H1 (cell line): Measurements from ENCODE around the gene SLC16A5. TPM values are rescaled to one million over a fixed set of nuclear protein-coding genes. Genes with fewer than 3 reads are reported as not detected.

Experiments used
- CTCF ChIA-PET: fragments of 300-600 bp; sonication (Branson Sonifier 250); formaldehyde crosslinking; loops from one replicate; lab custom pipeline; 2021; ENCODE audit not compliant: partially characterized antibody; lab: Charles Lee
- POLR2A ChIA-PET: fragments of 300-600 bp; sonication (Branson Sonifier 250); formaldehyde crosslinking; loops from one replicate; lab custom pipeline; 2021; ENCODE audit warnings: inconsistent platforms; ENCODE audit not compliant: partially characterized antibody; lab: Charles Lee
- DNase-seq, 2 experiments: peaks; one replicate each; pipeline versions ENCODE4 v3.0.0 to v3.0.0-alpha.2; 2010 to 2022; ENCODE audit warnings: low spot score in 2 of 2, low read depth in 1 of 2, mixed read lengths in 1 of 2
- FAIRE-seq: peaks from 2 replicates; lab custom pipeline; 2011; peaks lifted over from hg19 to GRCh38; lab: Jason Lieb, UNC
- H2AFZ ChIP-seq: 2 replicates; pipeline ENCODE4 v1.8.1; 2012; ENCODE audit warnings: low read length, inconsistent platforms
- H2AK5ac ChIP-seq: 2 replicates; pipeline ENCODE4 v1.6.1; 2013; ENCODE audit warnings: low read depth, low read length
- H2BK120ac ChIP-seq: replicated peaks from 2 replicates; pipeline ENCODE3; 2013; ENCODE audit warnings: low read depth, low read length, inconsistent platforms
- H2BK12ac ChIP-seq: 2 replicates; pipeline ENCODE4 v1.6.1; 2013; ENCODE audit warnings: low read depth, low read length
- H2BK15ac ChIP-seq: 2 replicates; pipeline ENCODE4 v1.6.1; 2013; ENCODE audit warnings: low read length
- H2BK20ac ChIP-seq: 2 replicates; pipeline ENCODE4 v1.6.1; 2013; ENCODE audit warnings: low read length
- H2BK5ac ChIP-seq: 2 replicates; pipeline ENCODE4 v1.6.1; 2013; ENCODE audit warnings: low read depth, low read length
- H3K14ac ChIP-seq: 2 replicates; pipeline ENCODE4 v1.6.1; 2013; ENCODE audit warnings: inconsistent platforms; ENCODE audit not compliant: insufficient read length
- H3K18ac ChIP-seq: 2 replicates; pipeline ENCODE4 v1.6.1; 2013; ENCODE audit warnings: low read length; ENCODE audit errors: extremely low read depth
- H3K23ac ChIP-seq: 2 replicates; pipeline ENCODE4 v1.6.1; 2013; ENCODE audit warnings: inconsistent platforms; ENCODE audit not compliant: insufficient read length
- H3K23me2 ChIP-seq: 2 replicates; pipeline ENCODE4 v1.6.1; 2013; ENCODE audit warnings: low read depth, low read length
- H3K27ac ChIP-seq: 2 replicates; pipeline ENCODE4 v1.6.1; 2011; ENCODE audit warnings: low read depth, low read length, inconsistent platforms
- H3K27me3 ChIP-seq, 4 experiments: replicated peaks in 1 of 4; 1 replicate in 1 of 4; 2 replicates in 3 of 4; pipeline versions ENCODE4 v1.6.1 to v1.8.1; 2011 to 2013; ENCODE audit warnings: low read length in 3 of 4, mild to moderate bottlenecking in 3 of 4, inconsistent platforms in 2 of 4, mixed read lengths in 2 of 4, moderate library complexity in 1 of 4; ENCODE audit not compliant: control insufficient read depth in 3 of 4, insufficient read depth in 3 of 4; ENCODE audit errors: extremely low read depth in 1 of 4
- H3K36me3 ChIP-seq, 4 experiments: 2 replicates each; pipeline versions ENCODE4 v1.6.1 to v1.8.1; 2011 to 2013; ENCODE audit warnings: mild to moderate bottlenecking in 4 of 4, low read length in 3 of 4, moderate library complexity in 2 of 4, control low read depth in 1 of 4, inconsistent platforms in 1 of 4; ENCODE audit not compliant: insufficient read depth in 4 of 4, control insufficient read depth in 2 of 4
- H3K4ac ChIP-seq: replicated peaks from 2 replicates; pipeline ENCODE3; 2013; ENCODE audit warnings: low read length, low read depth, mixed read lengths, inconsistent platforms; ENCODE audit not compliant: insufficient read length
- H3K4me1 ChIP-seq, 4 experiments: replicated peaks in 1 of 4; 1 replicate in 1 of 4; 2 replicates in 3 of 4; pipeline versions ENCODE4 v1.6.1 to v1.8.1; 2011 to 2013; ENCODE audit warnings: low read length in 3 of 4, inconsistent platforms in 2 of 4, mixed read lengths in 1 of 4; ENCODE audit not compliant: insufficient read depth in 4 of 4, control insufficient read depth in 3 of 4
- H3K4me2 ChIP-seq, 2 experiments: 2 replicates each; pipeline versions ENCODE4 v1.6.1 to v1.8.1; 2011 to 2013; ENCODE audit warnings: low read depth in 2 of 2, low read length in 2 of 2, control low read depth in 1 of 2, inconsistent platforms in 1 of 2, mild to moderate bottlenecking in 1 of 2; ENCODE audit not compliant: insufficient read depth in 1 of 2
- H3K4me3 ChIP-seq, 4 experiments: fragments of 200-600, 300-600 bp in 1 of 4; sonication (generic), shearing (Covaris generic), sonication (Bioruptor Twin) in 1 of 4; 2 replicates each; pipeline versions ENCODE4 v1.5.1 to v1.8.1; 2011 to 2016; ENCODE audit warnings: low read length in 4 of 4, low read depth in 3 of 4, control low read depth in 2 of 4, inconsistent platforms in 2 of 4, mild to moderate bottlenecking in 2 of 4, mixed read lengths in 1 of 4, moderate library complexity in 1 of 4; ENCODE audit not compliant: insufficient read depth in 2 of 4; ENCODE audit errors: extremely low read depth in 1 of 4
- H3K56ac ChIP-seq: replicated peaks from 2 replicates; pipeline ENCODE3; 2013; ENCODE audit warnings: low read depth, mild to moderate bottlenecking, mixed read lengths, low read length, inconsistent platforms; ENCODE audit not compliant: insufficient read length
- H3K79me1 ChIP-seq: 2 replicates; pipeline ENCODE4 v1.6.1; 2013; ENCODE audit warnings: low read depth, low read length, control low read depth
- H3K79me2 ChIP-seq, 2 experiments: 2 replicates each; pipeline versions ENCODE4 v1.6.1 to v1.8.1; 2012 to 2013; ENCODE audit warnings: low read length in 2 of 2, mild to moderate bottlenecking in 2 of 2, inconsistent platforms in 1 of 2; ENCODE audit not compliant: insufficient read depth in 2 of 2, control insufficient read depth in 1 of 2
- H3K9ac ChIP-seq, 4 experiments: replicated peaks in 1 of 4; 1 replicate in 1 of 4; 2 replicates in 3 of 4; pipeline versions ENCODE4 v1.6.1 to v1.8.1; 2011 to 2013; ENCODE audit warnings: low read depth in 3 of 4, low read length in 3 of 4, control low read depth in 2 of 4, mild to moderate bottlenecking in 2 of 4, moderate library complexity in 2 of 4, inconsistent platforms in 1 of 4; ENCODE audit errors: extremely low read depth in 1 of 4
- H3K9me3 ChIP-seq, 2 experiments: 2 replicates each; pipeline versions ENCODE4 v1.6.1 to v1.8.1; 2012 to 2013; ENCODE audit warnings: mild to moderate bottlenecking in 2 of 2, moderate library complexity in 2 of 2, control low read depth in 1 of 2, inconsistent platforms in 1 of 2, low read depth in 1 of 2, low read length in 1 of 2, mixed read lengths in 1 of 2; ENCODE audit not compliant: insufficient read depth in 2 of 2
- H4K20me1 ChIP-seq, 2 experiments: replicated peaks in 1 of 2; 2 replicates each; pipeline versions ENCODE3 to v1.8.1; 2011 to 2013; ENCODE audit warnings: inconsistent platforms in 2 of 2, low read length in 2 of 2, mild to moderate bottlenecking in 1 of 2; ENCODE audit not compliant: insufficient read depth in 2 of 2, control insufficient read depth in 1 of 2
- H4K5ac ChIP-seq: 2 replicates; pipeline ENCODE4 v1.6.1; 2013; ENCODE audit warnings: low read length, low read depth, mixed read lengths, inconsistent platforms; ENCODE audit not compliant: insufficient read length
- H4K8ac ChIP-seq: 2 replicates; pipeline ENCODE4 v1.8.0; 2013; ENCODE audit warnings: mild to moderate bottlenecking, moderate library complexity, low read length, inconsistent platforms; ENCODE audit not compliant: insufficient read depth; ENCODE audit errors: extremely low read depth
- H4K91ac ChIP-seq: replicated peaks from 2 replicates; pipeline ENCODE3; 2013; ENCODE audit warnings: low read length, mixed read lengths, inconsistent platforms; ENCODE audit not compliant: insufficient read length
- ASH2L ChIP-seq: fragments of 200-600, 300-600 bp; sonication (generic); IDR thresholded peaks from one replicate; pipeline ENCODE4 v1.7.1; 2017; ENCODE audit warnings: low read length
- BCL11A ChIP-seq, 2 experiments: IDR thresholded peaks; one replicate each; pipeline ENCODE4 v1.6.1; 2011; ENCODE audit warnings: low read depth in 2 of 2, low read length in 2 of 2, mild to moderate bottlenecking in 2 of 2
- GABPA ChIP-seq: IDR thresholded peaks from 2 replicates; pipeline ENCODE4 v1.6.1; 2011; ENCODE audit warnings: mild to moderate bottlenecking, low read length, moderate library complexity, borderline replicate concordance; ENCODE audit not compliant: insufficient read depth
- POLR2AphosphoS5 ChIP-seq: IDR thresholded peaks from 2 replicates; pipeline ENCODE4 v1.6.1; 2011; ENCODE audit warnings: low read depth, low read length
- SAP30 ChIP-seq: fragments of 300-600 bp; sonication (generic); IDR thresholded peaks from 2 replicates; pipeline ENCODE4 v1.7.1; 2012; ENCODE audit warnings: low read length, moderate library complexity, mild to moderate bottlenecking, inconsistent platforms; ENCODE audit not compliant: insufficient read depth, insufficient replicate concordance
- SIN3A ChIP-seq, 2 experiments: IDR thresholded peaks in 1 of 2; conservative IDR thresholded peaks in 1 of 2; 2 replicates each; pipeline ENCODE4 v1.6.1; 2011 to 2012; ENCODE audit warnings: low read length in 2 of 2, improper control_type of control experiment in 1 of 2, low read depth in 1 of 2, mild to moderate bottlenecking in 1 of 2
- WGBS, 2 experiments: shearing (Covaris generic) in 1 of 2; methylation state at CpG; one replicate each; pipeline versions ENCODE4 v1.1.6 to v1.1.7; 2013 to 2015; ENCODE audit warnings: low lambda C conversion rate in 2 of 2, mixed read lengths in 2 of 2, inconsistent platforms in 1 of 2, low coverage in 1 of 2, missing lambda C conversion rate in 1 of 2; ENCODE audit not compliant: insufficient replicate concordance in 2 of 2, insufficient coverage in 1 of 2, insufficient read length in 1 of 2; ENCODE audit errors: extremely low coverage in 1 of 2, missing lambda C conversion rate in 1 of 2; 5-methylcytosine and 5-hydroxymethylcytosine counted together
- polyA plus RNA-seq, 7 experiments: library from polyadenylated mRNA; depleted of rRNA in 3 of 7; stranded (reverse) in 5 of 7; unstranded in 2 of 7; fragments of >200 nt in 5 of 7; fragments of 200-250 nt in 2 of 7; gene quantifications; 1 replicate in 5 of 7; 2 replicates in 1 of 7; 4 replicates in 1 of 7; pipeline versions ENCODE4 v1.2.1 to v1.2.3, GENCODE V29; 2011 to 2013; ENCODE audit warnings: missing spikeins in 2 of 7, mixed read lengths in 2 of 7
- total RNA-seq: library from RNA; stranded (reverse); fragmentation: NEBNext Ultra II Directional; extraction: Animal tissue kit (Norgen Biotek cat#: 25700); gene quantifications from 2 replicates; pipeline ENCODE4 v1.2.1, GENCODE V29; 2021
- TF ChIP-seq, protein P1 (sequence below): IDR thresholded peaks from 2 replicates; pipeline ENCODE4 v1.6.1; 2011; ENCODE audit warnings: low read length, improper control_type of control experiment

SLC16A5 gene
- total and polyA plus RNA-seq, 2 of the 8 experiments (the other 6 are each of a cell fraction or from before 2014, with no cell fraction given) = 17.1 to 34.7 TPM

DNA sequence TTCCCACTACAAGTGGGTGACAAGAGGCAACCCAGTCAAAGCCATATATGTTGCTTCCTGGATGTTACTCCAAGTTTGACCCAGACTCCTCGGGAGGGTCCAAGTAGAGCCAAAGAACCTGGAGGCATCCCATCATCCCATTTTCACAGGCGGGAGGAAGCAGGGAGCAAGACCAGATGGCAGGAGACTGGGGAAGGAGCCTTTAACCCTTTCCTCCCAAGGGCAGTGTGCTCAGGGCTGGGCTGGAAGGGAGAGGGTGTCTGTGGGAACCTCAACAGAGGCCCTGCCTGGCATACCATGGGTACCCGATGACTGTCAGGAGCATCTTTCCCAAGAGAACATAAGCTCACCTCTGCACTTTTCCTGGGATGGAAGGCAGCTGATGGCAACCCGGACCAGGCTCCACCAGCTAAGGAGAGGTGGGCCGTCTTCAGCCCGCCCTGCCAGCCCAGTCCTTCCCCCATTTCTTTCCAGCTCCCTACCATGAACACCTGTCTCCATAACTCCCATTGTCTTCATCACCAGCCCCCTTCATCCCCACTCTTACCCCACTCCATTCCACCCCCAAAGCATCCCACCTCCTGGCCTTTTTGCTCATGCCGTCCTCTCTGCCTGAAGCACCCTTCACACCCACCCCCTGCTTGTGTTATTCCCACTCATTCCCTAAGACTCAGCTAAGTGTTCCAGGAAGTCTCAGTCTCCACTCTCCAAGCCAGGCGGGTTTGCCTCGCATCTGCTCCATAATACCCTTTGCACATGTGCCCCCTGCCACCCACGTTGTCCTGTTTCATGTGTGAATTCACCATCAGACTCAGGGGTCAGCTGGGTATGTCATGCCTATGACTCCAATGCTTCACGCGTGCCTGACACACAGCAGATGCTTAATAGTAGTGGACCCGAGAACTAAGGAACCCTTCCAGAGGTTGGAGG, 5.9 kb upstream of the SLC16A5 start:
- Histone ChIP-seq H3K79me2 (no peaks in the 10 kb centered on the region), H3K14ac (no peak overlapping the region), H3K4me3 (no peak overlapping the region), H3K27ac (no peak overlapping the region), H3K27me3 (no peaks in the 10 kb centered on the region), H3K9me3 (no peaks in the 10 kb centered on the region), H3K4me2 (no peak overlapping the region), H2AK5ac (0 out of 2 replicates have a peak overlapping the region, but pooled peaks have one; percentile 68), H2BK120ac (no peak overlapping the region), H3K4me1 (peaks cover 0 to 17% (median 14%) of the 10 kb centered on the region in 4 experiments; a peak in 6 of 7 replicates), H2BK20ac (peak overlapping the region; percentile 66; the same call in 1 of the 2 replicates), H4K91ac (peak overlapping the region; percentile 1), H3K36me3 (no peaks in the 10 kb centered on the region), H3K79me1 (no peaks in the 10 kb centered on the region), H3K23ac (no peak overlapping the region), H3K23me2 (peaks cover 3% of the 10 kb centered on the region; the same call in 1 of the 2 replicates), H2BK12ac (peak overlapping the region; percentile 75), H3K18ac (no peak overlapping the region), H3K4ac (no peak overlapping the region), H3K9ac (no peak overlapping the region), H4K20me1 (no peaks in the 10 kb centered on the region), H4K5ac (no peak overlapping the region), H3K56ac (no peak overlapping the region), H4K8ac (0 out of 2 replicates have a peak overlapping the region, but pooled peaks have one; percentile 38), H2BK15ac (0 out of 2 replicates have a peak overlapping the region, but pooled peaks have one; percentile 88), H2BK5ac (no peak overlapping the region), H2AFZ (no peak overlapping the region)
- POLR2A ChIA-PET = interaction anchor here (0.5 to 1.3 kb wide), 6 partner anchors 23 to 242 kb away, joined by 3 to 5 read pairs (median 4); partner anchors contain the start of genes MRPL58 and NT5C
- TF ChIP-seq, protein P1, sequence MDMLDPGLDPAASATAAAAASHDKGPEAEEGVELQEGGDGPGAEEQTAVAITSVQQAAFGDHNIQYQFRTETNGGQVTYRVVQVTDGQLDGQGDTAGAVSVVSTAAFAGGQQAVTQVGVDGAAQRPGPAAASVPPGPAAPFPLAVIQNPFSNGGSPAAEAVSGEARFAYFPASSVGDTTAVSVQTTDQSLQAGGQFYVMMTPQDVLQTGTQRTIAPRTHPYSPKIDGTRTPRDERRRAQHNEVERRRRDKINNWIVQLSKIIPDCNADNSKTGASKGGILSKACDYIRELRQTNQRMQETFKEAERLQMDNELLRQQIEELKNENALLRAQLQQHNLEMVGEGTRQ = no peak
- no peak for TF ChIP-seq BCL11A (IDR thresholded peaks at IDR 0.05; ENCODE audit: low read depth in 2 of 2, low read length in 2 of 2)
- no peak for TF ChIP-seq SAP30
- TF ChIP-seq GABPA = no peak
- TF ChIP-seq SIN3A (conservative IDR thresholded peaks at IDR 0.05 in 1 of 2, IDR thresholded peaks at IDR 0.05 in 1 of 2; ENCODE audit: low read depth in 1 of 2, low read length in 2 of 2) = no peak
- no peak for TF ChIP-seq ASH2L
- no peak for TF ChIP-seq POLR2AphosphoS5
- DNase-seq (no peak), FAIRE-seq (no peak)
- WGBS, 2 experiments = 88% methylated on average over 13 of the region's 13 CpGs; no CpG with 5 or more reads in 1 of the 2 experiments
- CTCF ChIA-PET = interaction anchor here (0.6 to 7.6 kb wide), 16 partner anchors 10 to 426 kb away, joined by 3 to 45 read pairs (median 4); partner anchors contain the start of gene ARMC7
